Amygdala (tissue), 56 donors: ENCODE data around the gene NKAIN2.
"Not testable (repeated sequence)": the region's sequence is repeated elsewhere in the genome, so short reads cannot be mapped to it uniquely, and the experiment has no call there.

Source experiments
- DNase-seq, 56 donors: peaks; one replicate each; lab custom pipeline; 2025; lab: John Stamatoyannopoulos, UW

NKAIN2 gene

DNA sequence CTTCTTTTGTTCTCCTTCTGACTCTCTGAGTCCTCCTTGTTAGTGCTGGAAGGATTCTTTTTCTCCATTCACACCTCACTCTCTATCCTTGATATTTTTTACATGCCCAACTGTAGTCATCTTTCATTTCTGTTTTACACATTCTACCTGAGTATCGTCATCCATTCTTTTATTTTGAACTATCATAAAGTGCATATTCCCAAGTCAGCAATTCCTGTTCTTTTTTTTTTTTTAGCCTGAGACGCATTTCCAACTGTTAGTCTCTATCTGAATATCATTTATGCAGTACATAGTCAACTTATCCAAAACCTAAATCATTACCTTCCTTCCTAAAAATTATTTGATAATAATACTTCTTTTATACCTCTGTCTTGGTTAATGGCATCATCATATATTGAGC is 207.5 kb downstream of the NKAIN2 start:
- DNase-seq = no peak

DNA sequence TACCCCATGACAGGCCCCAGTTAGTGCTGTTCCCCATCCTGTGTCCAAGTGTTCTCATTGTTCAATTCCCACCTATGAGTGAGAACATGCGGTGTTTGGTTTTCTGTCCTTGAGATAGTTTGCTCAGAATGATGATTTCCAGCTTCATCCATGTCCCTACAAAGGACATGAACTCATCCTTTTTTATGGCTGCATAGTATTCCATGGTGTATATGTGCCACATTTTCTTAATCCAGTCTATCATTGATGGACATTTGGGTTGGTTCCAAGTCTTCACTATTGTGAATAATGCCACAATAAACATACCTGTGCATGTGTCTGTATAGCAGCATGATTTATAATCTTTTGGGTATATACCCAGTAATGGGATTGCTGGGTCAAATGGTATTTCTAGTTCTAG is 218.4 kb downstream of the NKAIN2 start:
- DNase-seq = not testable (repeated sequence)

DNA sequence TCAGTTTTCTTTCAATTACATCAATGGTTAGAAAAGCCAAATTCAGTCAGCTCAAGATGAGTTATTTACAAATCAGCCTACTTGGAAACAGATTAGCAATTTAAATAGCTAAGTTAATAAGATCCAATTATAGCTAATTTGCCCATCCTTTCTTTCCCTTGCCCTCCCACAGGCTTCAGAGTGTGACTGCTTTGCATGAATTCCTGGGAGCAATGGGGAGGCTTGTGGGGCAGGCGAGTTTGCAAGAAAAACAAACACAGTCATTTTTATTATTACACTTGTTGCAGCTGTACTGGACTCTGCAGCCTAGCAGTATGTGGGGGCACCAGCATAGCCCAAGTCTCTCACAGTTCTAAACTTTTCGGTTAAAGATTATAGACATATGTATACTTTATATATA is 219.0 kb downstream of the NKAIN2 start:
- DNase-seq = no peak

DNA sequence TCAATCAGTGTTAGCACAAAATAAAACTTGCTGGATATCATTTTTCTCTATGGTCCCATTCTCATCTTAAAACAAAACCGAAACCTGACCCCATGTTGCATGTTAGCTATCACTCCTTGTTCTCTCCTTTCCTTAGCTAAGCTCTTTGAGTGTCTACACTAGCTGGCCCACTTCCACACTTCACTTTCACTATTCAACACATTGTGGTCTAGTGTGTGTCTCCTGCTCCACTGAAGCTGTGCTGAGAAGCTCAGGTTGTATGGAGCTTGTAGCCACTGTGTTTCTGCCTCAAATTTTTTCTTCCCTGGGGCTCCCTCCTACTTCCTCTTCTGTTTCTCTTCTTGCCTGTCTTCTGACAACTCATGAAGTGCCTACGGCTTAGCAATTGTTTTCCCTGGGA is 223.0 kb downstream of the NKAIN2 start:
- no peak for DNase-seq

DNA sequence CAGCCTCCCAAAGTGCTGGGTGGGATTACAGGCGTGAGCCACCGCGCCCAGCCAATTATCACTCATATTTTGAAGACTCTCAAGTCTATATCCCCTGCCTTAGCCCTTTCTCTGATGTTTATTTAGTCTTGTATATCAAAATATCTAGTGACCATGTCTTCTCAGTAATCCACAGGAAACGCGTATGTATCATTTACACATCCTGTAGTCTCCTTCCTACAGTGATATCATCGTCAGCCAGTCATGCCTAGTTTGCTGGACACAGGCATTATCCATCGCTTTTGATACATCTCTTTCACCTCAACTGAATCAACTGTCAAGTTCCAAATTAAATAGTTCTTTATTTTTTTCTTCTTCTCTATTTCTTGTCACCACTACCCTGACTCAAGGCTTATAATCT is 223.7 kb downstream of the NKAIN2 start:
- DNase-seq = no peak

DNA sequence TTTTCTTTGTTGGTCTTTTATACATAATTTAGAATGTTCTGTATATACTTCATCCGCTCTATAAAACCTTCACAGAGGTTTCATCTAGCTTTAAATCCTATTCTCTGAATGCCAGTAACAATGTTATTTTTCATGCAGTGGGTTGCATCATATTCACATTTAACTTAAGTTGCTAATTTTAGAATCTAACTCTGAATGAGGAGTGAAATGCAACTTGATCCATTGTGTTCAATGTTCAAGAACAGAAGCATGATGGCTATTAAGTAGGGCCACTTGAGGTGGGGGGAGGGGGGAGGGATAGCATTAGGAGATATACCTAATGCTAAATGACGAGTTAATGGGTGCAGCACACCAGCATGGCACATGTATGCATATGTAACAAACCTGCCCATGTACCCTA is 224.5 kb downstream of the NKAIN2 start:
- DNase-seq = no peak

DNA sequence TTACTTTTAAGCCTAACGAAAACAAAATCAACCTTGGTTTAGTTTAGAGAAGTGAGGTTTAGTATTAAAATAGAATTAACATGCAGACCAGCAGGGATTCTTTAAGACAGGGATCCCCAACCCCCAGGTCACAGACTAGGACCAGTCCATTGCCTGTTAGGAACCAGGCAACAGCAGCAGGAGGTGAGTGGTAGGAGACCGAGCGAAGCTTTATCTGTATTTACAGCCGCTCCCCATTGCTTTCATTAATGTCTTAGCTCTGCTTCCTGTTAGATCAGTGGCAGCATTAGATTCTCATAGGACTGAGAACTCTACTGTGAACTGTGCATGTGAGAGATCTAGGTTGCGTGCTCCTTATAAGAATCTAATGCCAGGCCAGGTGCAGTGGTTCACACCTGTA is 225.9 kb downstream of the NKAIN2 start:
- DNase-seq = no peak

DNA sequence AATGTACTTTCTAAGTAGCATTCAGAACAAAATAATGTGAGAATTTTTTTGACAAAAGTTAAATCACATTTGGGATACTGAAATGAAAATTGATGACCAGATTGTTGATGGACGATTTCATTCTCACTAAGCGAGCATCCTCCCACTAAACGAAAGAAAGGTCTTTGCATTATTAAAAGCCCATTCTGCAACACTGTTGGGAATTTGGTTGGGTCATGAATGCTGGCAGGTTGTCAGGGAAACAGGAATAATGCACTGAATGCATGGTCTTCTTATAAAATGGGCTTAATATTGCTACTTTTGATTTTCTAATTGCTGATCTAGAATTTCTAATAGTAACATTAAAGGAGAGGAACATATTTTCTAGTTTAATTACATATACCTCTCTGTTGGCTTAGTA is 229.8 kb downstream of the NKAIN2 start:
- no peak for DNase-seq

DNA sequence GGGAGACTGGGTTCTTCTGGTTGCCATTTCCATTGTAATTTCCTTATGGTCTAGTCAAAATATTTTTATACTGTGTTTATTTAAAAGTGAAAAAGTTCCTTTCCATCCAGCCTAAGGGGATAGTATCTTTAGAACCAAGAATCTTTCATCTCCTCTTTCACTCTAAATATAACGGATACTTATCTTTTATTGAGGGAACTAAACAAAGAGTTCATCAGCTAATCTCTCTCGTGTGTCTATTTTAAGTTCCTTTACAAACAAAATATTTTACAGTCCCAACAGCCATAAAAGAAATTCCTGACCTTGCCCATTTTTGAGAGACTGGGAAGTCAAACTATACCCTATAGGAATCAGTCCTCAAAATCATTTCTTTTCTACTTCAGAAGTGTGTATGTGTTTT is 232.7 kb downstream of the NKAIN2 start:
- DNase-seq = no peak

DNA sequence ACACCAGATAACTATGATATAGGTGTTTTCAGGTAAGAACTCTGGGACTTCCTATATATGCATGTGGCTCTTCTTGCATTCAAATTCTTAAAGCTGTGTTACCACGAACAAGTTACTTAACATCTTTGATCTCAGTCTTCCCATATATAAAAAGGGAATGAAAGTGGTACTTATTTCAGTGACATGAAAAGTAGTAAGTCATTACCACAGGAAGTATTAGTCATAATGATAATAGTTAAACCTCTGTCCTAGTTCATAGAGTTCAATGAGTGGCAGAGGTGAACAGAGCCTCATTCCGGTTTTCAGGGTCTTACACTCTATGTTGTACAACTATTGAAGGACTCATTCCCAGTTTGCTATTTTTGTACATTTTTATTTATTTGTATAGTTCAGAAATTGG is 237.0 kb downstream of the NKAIN2 start:
- DNase-seq = no peak

DNA sequence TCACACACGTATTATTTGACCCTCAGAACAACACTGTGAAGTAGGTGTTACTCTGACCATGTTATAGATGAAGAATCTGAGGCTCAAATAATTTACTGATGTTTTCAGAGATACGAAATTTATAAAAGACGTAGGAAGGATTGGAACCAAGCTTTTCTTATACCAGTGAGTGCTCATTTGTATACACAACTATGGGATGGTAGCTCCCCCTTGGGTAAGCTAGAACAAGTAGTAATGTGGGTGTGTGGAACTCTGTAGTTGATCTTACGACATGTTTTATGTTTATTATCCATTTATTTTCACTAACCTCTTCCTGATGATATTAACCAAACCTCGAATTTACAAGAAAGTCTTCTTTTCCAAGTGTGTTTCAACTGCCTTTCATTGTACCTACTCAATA is 248.5 kb downstream of the NKAIN2 start:
- DNase-seq = no peak

DNA sequence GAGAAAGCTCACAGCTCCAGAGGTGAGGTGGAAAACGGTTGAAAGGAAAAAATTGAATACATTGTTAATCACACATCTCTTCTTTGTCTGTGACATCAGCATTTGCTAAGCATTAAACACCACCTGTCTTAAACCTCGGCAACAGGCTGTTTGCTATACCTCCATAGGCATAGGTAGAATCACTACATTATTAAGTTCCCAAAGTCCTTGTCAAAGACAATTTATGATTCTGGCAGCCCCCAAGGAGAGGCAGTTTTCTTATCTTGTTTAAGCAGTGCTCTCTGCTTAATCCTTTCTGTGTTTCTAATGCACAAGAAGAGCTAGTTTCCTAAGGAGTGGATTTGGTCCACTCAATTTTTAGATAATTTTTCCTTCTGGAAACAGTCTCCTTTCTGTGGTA is 249.7 kb downstream of the NKAIN2 start:
- DNase-seq = no peak

DNA sequence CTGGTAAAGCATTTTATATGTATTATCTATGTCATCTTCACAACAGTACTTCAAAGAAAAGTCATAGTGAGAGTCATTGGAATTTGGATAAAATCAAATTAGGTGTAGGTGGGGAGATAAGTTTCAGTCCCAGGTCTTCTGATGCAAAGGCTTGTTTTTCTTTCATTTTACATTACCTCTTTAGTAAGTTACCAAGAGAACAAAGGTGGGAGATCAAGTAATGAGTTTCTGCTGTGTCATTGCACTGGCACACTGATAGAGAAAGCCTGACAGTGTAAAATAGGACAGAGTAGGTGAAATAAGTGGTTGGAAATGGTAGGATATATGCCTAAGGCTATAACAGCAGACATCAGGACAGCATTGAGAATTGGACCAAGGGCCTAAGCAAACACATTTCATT is 250.4 kb downstream of the NKAIN2 start:
- no peak for DNase-seq

DNA sequence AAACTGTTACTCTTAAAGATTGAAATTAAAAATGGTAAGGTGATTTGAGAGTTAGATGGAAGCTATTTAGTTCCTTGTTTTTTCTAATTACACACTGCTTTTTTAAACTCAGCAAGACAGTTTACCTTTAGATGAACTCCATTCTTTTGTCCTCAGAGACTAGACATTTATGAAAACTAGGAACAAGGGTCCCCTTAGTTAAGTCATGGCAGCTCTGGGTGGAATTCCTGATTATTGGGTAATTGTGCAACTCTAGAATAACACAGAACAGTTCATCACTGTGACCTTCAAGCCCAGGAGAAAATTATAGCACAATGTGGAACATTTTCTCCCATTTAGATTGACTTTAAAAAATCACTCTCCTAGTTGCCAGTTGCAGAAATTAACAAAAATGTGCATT is 251.7 kb downstream of the NKAIN2 start:
- DNase-seq = no peak

DNA sequence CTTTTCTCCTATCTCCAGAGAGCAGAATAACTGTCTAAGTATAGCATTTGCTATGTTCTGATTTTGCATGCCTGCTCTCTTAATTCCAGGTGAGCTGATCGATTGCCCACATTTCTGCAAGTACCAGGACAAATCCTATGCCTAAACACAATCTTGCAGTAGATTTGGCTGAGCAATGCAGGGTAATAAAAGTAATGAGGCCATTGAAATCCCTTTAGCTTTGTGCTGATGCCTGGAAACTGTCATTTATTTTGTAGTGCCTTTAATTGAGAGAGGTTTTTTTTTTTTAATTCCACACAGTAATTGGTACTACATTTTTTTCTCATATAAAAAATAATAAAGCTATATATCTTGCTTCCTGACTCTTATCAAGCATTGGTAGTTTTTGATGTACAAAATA is 252.3 kb downstream of the NKAIN2 start:
- no peak for DNase-seq

DNA sequence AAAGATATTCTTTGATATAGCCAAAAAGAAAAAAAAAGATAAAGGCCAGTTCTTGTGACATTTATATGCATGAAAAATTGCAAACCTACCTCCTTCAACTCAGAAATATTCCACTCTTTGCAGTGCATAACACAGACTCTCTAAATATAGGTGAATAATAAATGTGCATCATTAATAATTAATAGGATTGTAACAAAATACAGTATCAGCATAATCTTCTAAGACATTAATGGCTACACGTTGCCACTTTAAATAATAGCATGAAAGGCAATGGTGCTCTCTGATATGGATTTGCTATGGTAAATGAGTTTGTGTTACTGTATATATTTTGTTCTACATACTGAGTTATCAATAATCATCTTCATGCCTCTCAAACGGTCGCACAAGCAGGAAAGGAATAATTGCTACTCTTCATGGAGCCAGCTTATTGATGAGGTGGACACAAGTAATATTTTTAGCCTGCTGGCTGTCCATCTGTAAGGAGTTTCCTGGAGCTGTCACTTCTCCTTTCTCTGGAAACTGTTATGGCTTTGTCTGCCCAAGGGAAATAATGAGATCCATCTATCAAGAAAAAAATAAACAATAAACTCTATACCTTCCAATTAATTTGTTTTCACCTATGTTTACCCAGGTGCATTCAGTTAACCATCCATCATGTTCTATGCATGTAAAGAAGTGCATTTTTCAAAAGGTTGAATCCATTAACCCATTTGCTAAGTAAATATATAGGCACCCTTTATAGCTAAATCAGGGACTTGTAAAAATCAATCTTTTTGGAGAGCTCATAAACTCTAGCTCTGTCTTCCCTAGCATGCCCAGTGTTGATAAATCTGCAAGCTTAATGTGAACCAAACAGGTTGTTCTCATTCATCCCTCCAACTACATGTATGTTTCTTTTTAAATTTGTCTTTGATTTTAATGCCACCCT is 253.0 kb downstream of the NKAIN2 start:
- no peak for DNase-seq

DNA sequence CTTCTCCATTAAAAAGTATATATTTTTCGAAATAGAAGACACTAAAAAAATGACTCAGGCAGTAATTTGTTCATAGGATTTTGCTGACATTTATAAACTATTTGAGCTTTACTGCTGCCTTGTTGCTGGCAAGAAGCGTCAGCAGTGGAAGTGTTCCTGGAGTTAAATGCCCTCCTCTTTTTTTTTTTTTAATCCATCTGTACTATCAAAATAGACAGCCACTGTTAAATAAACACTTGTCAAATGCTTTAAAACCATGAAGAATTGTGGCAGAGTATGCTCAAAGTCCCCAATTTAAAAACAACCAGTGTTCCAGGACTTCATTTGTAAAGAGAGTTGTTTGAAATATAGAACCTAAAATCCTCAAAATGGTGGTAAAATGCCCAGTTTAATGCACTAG is 253.8 kb downstream of the NKAIN2 start:
- DNase-seq = no peak

DNA sequence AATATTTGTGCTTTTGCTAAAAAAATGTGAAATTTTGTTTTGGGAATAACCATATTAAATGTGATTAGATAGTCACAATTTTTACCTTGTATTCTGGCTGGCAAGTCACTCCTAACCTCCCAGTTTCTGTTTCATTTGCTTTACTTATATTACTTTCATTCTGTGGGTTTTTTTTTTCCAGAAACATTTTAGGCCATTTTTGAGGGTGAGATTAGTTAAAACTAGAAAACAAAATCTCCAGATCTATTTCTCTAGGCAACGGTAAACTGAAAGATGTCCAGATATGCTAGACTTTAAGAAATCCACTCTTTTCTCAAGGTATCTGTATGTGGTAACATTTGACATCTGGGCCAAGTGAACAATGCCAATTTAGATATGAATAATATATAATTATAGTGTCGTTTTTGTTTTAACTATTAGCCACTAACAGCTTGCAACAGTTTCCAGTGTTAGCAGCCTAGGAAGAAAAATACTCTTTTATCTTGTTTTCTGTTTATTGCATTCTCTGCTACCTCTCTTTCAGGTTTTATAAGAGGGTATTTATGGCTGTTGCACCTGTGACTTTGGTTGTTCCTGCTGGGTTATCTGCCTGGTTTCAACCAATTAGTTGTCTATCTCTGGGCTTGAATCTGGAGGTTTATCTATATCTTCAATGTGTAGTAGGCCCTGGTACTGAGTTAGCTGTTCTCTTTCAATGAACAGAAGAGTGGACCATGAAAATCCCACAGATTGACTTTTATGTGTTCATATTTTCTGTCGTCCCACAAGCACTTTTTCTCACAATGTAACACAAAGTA is 260.9 kb downstream of the NKAIN2 start:
- DNase-seq = no peak

DNA sequence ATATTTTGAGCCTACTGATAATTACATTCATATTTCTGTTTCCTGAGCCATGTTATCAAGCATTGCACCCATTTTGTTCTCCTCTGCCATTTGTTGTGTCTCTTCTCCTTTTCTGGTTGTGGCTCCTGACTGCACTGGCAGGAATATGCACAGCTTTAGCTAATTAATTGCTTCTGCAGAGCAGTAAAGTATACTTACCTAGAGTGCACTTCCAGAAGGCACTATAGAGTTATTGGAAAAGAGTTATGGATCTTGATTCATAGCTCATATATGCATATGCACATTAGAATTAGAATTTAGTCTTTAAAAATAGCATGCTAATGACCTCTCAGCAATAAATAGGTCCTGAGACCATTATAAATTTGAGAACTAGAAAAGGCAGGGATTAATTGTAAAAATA is 262.6 kb downstream of the NKAIN2 start:
- no peak for DNase-seq

DNA sequence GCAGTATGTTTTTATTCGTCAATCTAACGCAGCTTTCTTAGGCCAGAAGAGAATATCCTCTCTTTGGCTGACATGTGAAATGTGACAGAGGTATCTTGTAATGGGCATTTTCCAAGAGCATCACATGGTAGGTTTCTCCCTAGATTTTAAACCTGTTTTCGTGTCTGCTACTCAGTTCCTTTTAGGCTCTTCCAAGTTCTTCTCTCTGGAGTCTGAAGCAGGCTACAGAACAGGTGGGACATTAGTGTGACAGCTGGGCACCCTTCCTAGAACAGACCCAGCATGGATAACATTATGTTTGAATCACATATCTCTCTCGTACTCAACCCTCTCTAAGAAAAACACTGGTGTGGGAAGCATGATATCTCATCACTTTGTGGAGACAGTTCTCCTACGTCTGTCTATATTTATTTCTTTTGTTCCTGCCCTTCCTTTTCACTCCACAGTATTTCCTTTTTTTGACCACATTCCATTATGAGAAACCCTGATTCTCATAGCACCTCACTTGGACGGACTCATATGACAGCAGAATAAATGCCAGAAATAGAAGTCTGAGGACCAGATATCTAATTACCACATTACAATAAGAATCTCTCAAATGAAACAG is 263.4 kb downstream of the NKAIN2 start:
- DNase-seq = peak in 9 of 56 donors; percentile 0 to 35 (median 9)

DNA sequence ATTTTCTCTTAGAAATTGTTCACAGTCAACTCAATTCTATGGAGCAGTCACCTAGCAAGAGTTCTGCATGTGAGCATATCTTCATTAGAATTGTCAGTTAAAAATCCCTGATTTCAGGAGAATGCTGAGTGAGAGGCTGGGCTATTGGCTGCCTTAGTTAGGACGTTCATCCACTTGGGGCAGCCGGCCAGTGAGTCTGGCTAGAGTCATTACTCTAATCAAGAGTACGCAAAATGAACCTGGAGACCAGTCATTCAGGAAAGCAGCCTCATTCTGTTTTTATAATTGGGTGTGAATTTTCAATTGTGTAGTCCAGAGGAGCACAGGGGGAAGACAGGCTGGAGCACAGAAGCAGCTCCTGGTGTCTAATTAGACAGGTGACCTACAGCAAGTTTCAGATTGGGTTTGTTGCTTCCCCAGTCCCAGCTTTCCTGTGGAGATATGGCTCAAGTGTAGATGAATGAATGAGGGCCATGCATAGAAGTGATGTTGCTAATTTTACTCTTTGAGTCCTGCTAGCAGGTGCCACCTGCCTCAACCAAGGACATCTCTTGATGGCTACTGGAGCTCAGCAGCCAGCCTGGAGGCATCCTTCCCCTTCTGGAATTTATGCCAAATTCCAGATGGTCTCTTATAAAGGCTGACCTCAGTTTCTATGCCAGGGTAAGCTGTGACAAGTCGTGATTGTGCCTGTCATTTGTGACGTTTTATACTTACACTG is 265.7 kb downstream of the NKAIN2 start:
- DNase-seq = no peak
